Type B pancreatic cell (in vitro differentiated cells): ENCODE results near the gene TOE1. TPM values are rescaled to one million over a fixed set of nuclear protein-coding genes. Genes with fewer than 3 reads are reported as not detected.

Source experiments
- DNase-seq: peaks from one replicate; pipeline ENCODE4 v3.0.0; 2021; ENCODE audit warnings: mixed read lengths; ENCODE audit not compliant: unreplicated experiment; ENCODE audit errors: extremely low spot score
- H3K27ac Mint-ChIP-seq: 2 replicates; pipeline ENCODE4 v1.8.0; 2021; ENCODE audit warnings: mild to moderate bottlenecking, mixed read lengths
- H3K27me3 Mint-ChIP-seq: 2 replicates; pipeline ENCODE4 v1.8.0; 2021; ENCODE audit warnings: mixed read lengths
- H3K36me3 Mint-ChIP-seq: 2 replicates; pipeline ENCODE4 v1.8.0; 2021; ENCODE audit warnings: mixed read lengths
- H3K4me1 Mint-ChIP-seq: one replicate; pipeline ENCODE4 v1.8.0; 2021; ENCODE audit warnings: mixed read lengths; ENCODE audit not compliant: unreplicated experiment
- H3K4me3 Mint-ChIP-seq: 2 replicates; pipeline ENCODE4 v1.8.0; 2021; ENCODE audit warnings: mild to moderate bottlenecking, mixed read lengths
- H3K9me3 Mint-ChIP-seq: 2 replicates; pipeline ENCODE4 v1.8.0; 2021; ENCODE audit warnings: mixed read lengths
- CTCF ChIP-seq: fragments of 200-600 bp; sonication (generic); conservative IDR thresholded peaks from 2 replicates; pipeline ENCODE4 v1.5.0; 2021; ENCODE audit warnings: antibody characterized with exemption, mild to moderate bottlenecking
- total RNA-seq: library from RNA; stranded (reverse); gene quantifications from 2 replicates; pipeline ENCODE4 v1.2.1, GENCODE V29; 2021; ENCODE audit warnings: low replicate concordance

The TOE1 gene
- total RNA-seq, 1 donor from 2014 or later = 12.6 TPM

- peak overlapping the region; percentile 94 for H3K27ac Mint-ChIP-seq
- DNase-seq = no peak
- H3K4me1 Mint-ChIP-seq = peaks cover 20% of the 10 kb centered on the region
- H3K27me3 Mint-ChIP-seq = no peaks in the 10 kb centered on the region
- peak overlapping the region; percentile 75 for H3K4me3 Mint-ChIP-seq
- TF ChIP-seq CTCF = no peak
- no peaks in the 10 kb centered on the region for H3K36me3 Mint-ChIP-seq
- H3K9me3 Mint-ChIP-seq = no peaks in the 10 kb centered on the region
These were observed 34.7 kb upstream of the TOE1 start for GRCh38 chr1:45305231-45305630.

DNA sequence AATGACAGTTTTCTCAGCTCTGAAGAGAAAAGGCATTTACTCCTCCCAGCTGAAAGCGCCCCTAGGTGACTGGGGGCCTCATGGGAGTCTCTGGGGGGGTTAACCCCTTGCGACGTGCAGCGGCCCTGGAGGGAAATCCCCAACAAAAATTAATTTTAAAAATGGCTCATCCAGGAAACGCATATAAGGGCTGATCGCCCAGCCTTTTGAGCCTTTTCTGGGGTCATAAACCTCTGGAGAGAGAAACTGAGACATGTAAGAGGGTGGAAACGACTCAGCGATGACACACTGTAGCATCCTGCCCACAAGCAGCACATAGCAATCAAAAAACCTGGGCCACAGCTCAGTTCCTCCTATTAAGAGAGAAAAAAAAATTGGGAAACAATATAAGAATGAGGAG lies 33.7 kb upstream of the TOE1 start:
- Mint-ChIP-seq H3K9me3 (no peaks in the 10 kb centered on the region), H3K4me1 (peaks cover 20% of the 10 kb centered on the region), H3K36me3 (no peaks in the 10 kb centered on the region), H3K4me3 (peak overlapping the region; percentile 42), H3K27me3 (no peaks in the 10 kb centered on the region), H3K27ac (no peak overlapping the region)
- no peak for DNase-seq
- TF ChIP-seq CTCF = no peak

GRCh38 chr1:45306905-45307304 lies 33.1 kb upstream of the TOE1 start:
- Mint-ChIP-seq H3K36me3 (no peaks in the 10 kb centered on the region), H3K27ac (no peak overlapping the region), H3K9me3 (no peaks in the 10 kb centered on the region), H3K4me3 (no peak overlapping the region), H3K4me1 (peaks cover 16% of the 10 kb centered on the region), H3K27me3 (no peaks in the 10 kb centered on the region)
- no peak for TF ChIP-seq CTCF
- no peak for DNase-seq

- no peak for DNase-seq
- Mint-ChIP-seq H3K36me3 (no peaks in the 10 kb centered on the region), H3K27me3 (no peaks in the 10 kb centered on the region), H3K9me3 (no peaks in the 10 kb centered on the region), H3K27ac (no peak overlapping the region), H3K4me1 (no peaks in the 10 kb centered on the region), H3K4me3 (no peak overlapping the region)
- no peak for TF ChIP-seq CTCF
These were observed 25.7 kb upstream of the TOE1 start for GRCh38 chr1:45314266-45314665.

GRCh38 chr1:45317166-45317565 lies 22.8 kb upstream of the TOE1 start:
- H3K27me3 Mint-ChIP-seq = no peaks in the 10 kb centered on the region
- TF ChIP-seq CTCF = no peak
- no peak overlapping the region for H3K4me3 Mint-ChIP-seq
- no peaks in the 10 kb centered on the region for H3K36me3 Mint-ChIP-seq
- no peak overlapping the region for H3K27ac Mint-ChIP-seq
- DNase-seq = no peak
- no peaks in the 10 kb centered on the region for H3K9me3 Mint-ChIP-seq
- H3K4me1 Mint-ChIP-seq = peaks cover 5% of the 10 kb centered on the region

GRCh38 chr1:45319761-45320160 lies 20.2 kb upstream of the TOE1 start:
- Mint-ChIP-seq H3K4me3 (no peak overlapping the region), H3K27ac (no peak overlapping the region), H3K36me3 (no peaks in the 10 kb centered on the region), H3K27me3 (no peaks in the 10 kb centered on the region), H3K9me3 (no peaks in the 10 kb centered on the region), H3K4me1 (peaks cover 5% of the 10 kb centered on the region)
- TF ChIP-seq CTCF = no peak
- DNase-seq = no peak
